Neural cell (in vitro differentiated cells): ENCODE data around the gene ALDH7A1. TPM values are rescaled to one million over a fixed set of nuclear protein-coding genes. Genes with fewer than 3 reads are reported as not detected.

Experiments
- H2AFZ ChIP-seq: fragments of 200-600, 300-800 bp; sonication (generic), shearing (Covaris generic); 2 replicates; pipeline ENCODE4 v1.6.0; 2014; ENCODE audit warnings: low read depth, mild to moderate bottlenecking, antibody characterized with exemption, low read length, moderate library complexity
- H3F3A ChIP-seq: fragments of 200-600 bp; shearing (Covaris generic); 2 replicates; pipeline ENCODE4 v1.6.1; 2016; ENCODE audit warnings: mild to moderate bottlenecking, moderate library complexity, mixed read lengths, antibody characterized with exemption, low read length; ENCODE audit not compliant: insufficient read depth, poor library complexity, severe bottlenecking
- H3K27ac ChIP-seq: fragments of 200-600, 300-800 bp; sonication (generic), shearing (Covaris generic); 2 replicates; pipeline ENCODE4 v1.5.1; 2014; ENCODE audit warnings: mild to moderate bottlenecking, low read length, moderate library complexity
- H3K27me3 ChIP-seq: fragments of 300-800, 200-600 bp; sonication (generic), shearing (Covaris generic); 2 replicates; pipeline ENCODE4 v1.6.0; 2014; ENCODE audit warnings: mild to moderate bottlenecking, low read depth, low read length, moderate library complexity; ENCODE audit not compliant: insufficient read depth
- H3K36me3 ChIP-seq: fragments of 300-800, 200-600 bp; sonication (generic), shearing (Covaris generic); 2 replicates; pipeline ENCODE4 v1.5.1; 2014; ENCODE audit warnings: mild to moderate bottlenecking, antibody characterized with exemption, low read length, moderate library complexity; ENCODE audit not compliant: insufficient read depth
- H3K4me2 ChIP-seq: fragments of 300-800, 200-600 bp; sonication (generic), shearing (Covaris generic); 2 replicates; pipeline ENCODE4 v1.6.0; 2014; ENCODE audit warnings: mild to moderate bottlenecking, low read length
- H3K4me3 ChIP-seq: fragments of 300-800, 200-600 bp; sonication (generic), shearing (Covaris generic); 2 replicates; pipeline ENCODE4 v1.5.1; 2014; ENCODE audit warnings: mild to moderate bottlenecking, low read length, moderate library complexity
- H3K79me2 ChIP-seq: fragments of 200-600 bp; shearing (Covaris generic); replicated peaks from 2 replicates; pipeline ENCODE4 v1.6.0; 2014; ENCODE audit warnings: mild to moderate bottlenecking, low read length, moderate library complexity; ENCODE audit not compliant: insufficient read depth
- H3K9ac ChIP-seq: fragments of 300-800, 200-600 bp; sonication (generic), shearing (Covaris generic); 2 replicates; pipeline ENCODE4 v1.6.1; 2016; ENCODE audit warnings: mild to moderate bottlenecking, low read length, mixed read lengths
- H3K9me2 ChIP-seq: fragments of 200-600 bp; shearing (Covaris generic); 2 replicates; pipeline ENCODE4 v1.6.1; 2016; ENCODE audit warnings: mild to moderate bottlenecking, low read length, mixed read lengths; ENCODE audit not compliant: insufficient read depth
- H3K9me3 ChIP-seq: fragments of 200-600, 300-800 bp; sonication (generic), shearing (Covaris generic); 2 replicates; pipeline ENCODE4 v1.6.1; 2016; ENCODE audit warnings: mild to moderate bottlenecking, mixed run types, low read length, moderate library complexity, mixed read lengths
- H4K20me1 ChIP-seq: fragments of 200-600 bp; shearing (Covaris generic); 2 replicates; pipeline ENCODE4 v1.6.1; 2016; ENCODE audit warnings: mild to moderate bottlenecking, mixed run types; ENCODE audit not compliant: insufficient read depth
- EP300 ChIP-seq: fragments of 450-650 bp; conservative IDR thresholded peaks from 2 replicates; pipeline ENCODE4 v1.6.1; 2014; ENCODE audit warnings: antibody characterized with exemption, mild to moderate bottlenecking, moderate library complexity; ENCODE audit not compliant: poor library complexity, severe bottlenecking
- EZH2 ChIP-seq: fragments of 200-600, 300-800 bp; shearing (Covaris generic), sonication (generic); IDR thresholded peaks from 2 replicates; pipeline ENCODE4 v1.6.1; 2014; ENCODE audit warnings: antibody characterized with exemption, low read length, borderline replicate concordance, mild to moderate bottlenecking; ENCODE audit not compliant: insufficient read depth, poor library complexity, severe bottlenecking
- MXI1 ChIP-seq: fragments of 450-650 bp; conservative IDR thresholded peaks from 2 replicates; pipeline ENCODE4 v1.6.1; 2014; ENCODE audit warnings: antibody characterized with exemption, mild to moderate bottlenecking; ENCODE audit not compliant: poor library complexity, severe bottlenecking
- POLR2AphosphoS5 ChIP-seq: IDR thresholded peaks from 2 replicates; pipeline ENCODE4 v1.6.1; 2012
- RAD21 ChIP-seq: fragments of 450-650 bp; conservative IDR thresholded peaks from 2 replicates; pipeline ENCODE4 v1.6.1; 2014; ENCODE audit warnings: antibody characterized with exemption, mild to moderate bottlenecking, moderate library complexity
- SMC3 ChIP-seq: fragments of 450-650 bp; conservative IDR thresholded peaks from 2 replicates; pipeline ENCODE4 v1.6.1; 2014; ENCODE audit warnings: antibody characterized with exemption, mild to moderate bottlenecking, moderate library complexity; ENCODE audit not compliant: poor library complexity
- TAF1 ChIP-seq: IDR thresholded peaks from 2 replicates; pipeline ENCODE4 v1.6.1; 2012; ENCODE audit warnings: low read depth
- polyA plus RNA-seq: library from polyadenylated mRNA; depleted of rRNA; stranded (reverse); fragments of >200 nt; gene quantifications from 2 replicates; pipeline ENCODE4 v1.2.3, GENCODE V29; 2014
- TF ChIP-seq, protein P1 (sequence below): IDR thresholded peaks from 2 replicates; pipeline ENCODE4 v1.6.1; 2012; ENCODE audit warnings: borderline replicate concordance
- TF ChIP-seq, protein P2 (sequence below): fragments of 450-650 bp; IDR thresholded peaks from 2 replicates; pipeline ENCODE4 v1.5.1; 2014; ENCODE audit warnings: antibody characterized with exemption, mild to moderate bottlenecking, moderate library complexity; ENCODE audit not compliant: poor library complexity, severe bottlenecking

ALDH7A1 gene
- polyA plus RNA-seq, 1 donor from 2014 or later: 23.4 TPM

DNA sequence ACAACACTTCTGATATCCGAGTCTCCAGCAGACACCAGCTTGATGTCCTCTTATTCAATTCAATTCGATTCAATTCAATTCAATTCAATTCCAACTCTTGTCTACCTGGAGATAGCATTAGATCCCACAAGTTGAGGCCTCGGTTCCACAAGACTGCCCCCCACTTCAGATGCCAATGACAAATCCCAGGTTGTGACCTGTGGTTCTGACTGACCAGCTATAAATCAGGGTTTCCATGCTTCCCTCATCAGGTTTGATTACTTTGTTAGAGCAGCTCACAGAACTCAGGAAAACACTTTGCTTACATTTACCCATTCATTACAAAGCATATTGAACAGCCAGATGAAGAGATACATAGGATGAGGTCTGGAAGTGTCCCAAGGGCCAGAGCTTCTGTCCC is 82.6 kb downstream of the ALDH7A1 start:
- Histone ChIP-seq H3K4me3 (no peak overlapping the region), H3F3A (no peaks in the 10 kb centered on the region), H3K9ac (no peak overlapping the region), H3K9me3 (no peaks in the 10 kb centered on the region), H4K20me1 (no peaks in the 10 kb centered on the region), H3K4me2 (no peak overlapping the region), H3K9me2 (no peaks in the 10 kb centered on the region), H3K27ac (no peak overlapping the region), H3K27me3 (no peaks in the 10 kb centered on the region), H3K79me2 (no peaks in the 10 kb centered on the region), H2AFZ (no peak overlapping the region), H3K36me3 (no peaks in the 10 kb centered on the region)
- TF ChIP-seq EP300 (no peak), EZH2 (no peak), MXI1 (no peak), POLR2AphosphoS5 (no peak)

DNA sequence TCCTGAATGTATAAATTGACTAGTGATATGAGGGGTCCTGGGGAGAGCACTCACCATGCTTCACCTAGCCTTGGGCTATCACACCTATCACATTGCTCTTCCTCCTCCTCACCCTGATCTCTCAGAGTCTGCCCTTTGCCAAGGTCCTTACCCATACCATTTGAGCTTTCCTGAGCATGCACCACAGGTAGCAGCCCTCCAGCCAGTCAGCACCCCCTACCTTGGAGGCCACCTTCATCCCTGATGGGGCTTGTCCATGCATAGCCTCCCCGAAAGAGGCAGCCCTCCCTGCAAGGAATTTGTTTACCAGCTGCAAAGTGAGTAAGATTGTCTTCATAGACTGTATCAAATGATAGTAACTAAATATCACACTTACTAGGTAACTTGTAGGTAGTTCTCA is 83.1 kb downstream of the ALDH7A1 start:
- H3K9me3 ChIP-seq: no peaks in the 10 kb centered on the region
- no peaks in the 10 kb centered on the region for H4K20me1 ChIP-seq
- H3K4me3 ChIP-seq: no peak overlapping the region
- H3K36me3 ChIP-seq: no peaks in the 10 kb centered on the region
- no peaks in the 10 kb centered on the region for H3F3A ChIP-seq
- H3K4me2 ChIP-seq: no peak overlapping the region
- no peaks in the 10 kb centered on the region for H3K27me3 ChIP-seq
- no peak overlapping the region for H3K27ac ChIP-seq
- H2AFZ ChIP-seq: no peak overlapping the region
- H3K9ac ChIP-seq: no peak overlapping the region
- H3K9me2 ChIP-seq: no peaks in the 10 kb centered on the region
- TF ChIP-seq, protein P1, sequence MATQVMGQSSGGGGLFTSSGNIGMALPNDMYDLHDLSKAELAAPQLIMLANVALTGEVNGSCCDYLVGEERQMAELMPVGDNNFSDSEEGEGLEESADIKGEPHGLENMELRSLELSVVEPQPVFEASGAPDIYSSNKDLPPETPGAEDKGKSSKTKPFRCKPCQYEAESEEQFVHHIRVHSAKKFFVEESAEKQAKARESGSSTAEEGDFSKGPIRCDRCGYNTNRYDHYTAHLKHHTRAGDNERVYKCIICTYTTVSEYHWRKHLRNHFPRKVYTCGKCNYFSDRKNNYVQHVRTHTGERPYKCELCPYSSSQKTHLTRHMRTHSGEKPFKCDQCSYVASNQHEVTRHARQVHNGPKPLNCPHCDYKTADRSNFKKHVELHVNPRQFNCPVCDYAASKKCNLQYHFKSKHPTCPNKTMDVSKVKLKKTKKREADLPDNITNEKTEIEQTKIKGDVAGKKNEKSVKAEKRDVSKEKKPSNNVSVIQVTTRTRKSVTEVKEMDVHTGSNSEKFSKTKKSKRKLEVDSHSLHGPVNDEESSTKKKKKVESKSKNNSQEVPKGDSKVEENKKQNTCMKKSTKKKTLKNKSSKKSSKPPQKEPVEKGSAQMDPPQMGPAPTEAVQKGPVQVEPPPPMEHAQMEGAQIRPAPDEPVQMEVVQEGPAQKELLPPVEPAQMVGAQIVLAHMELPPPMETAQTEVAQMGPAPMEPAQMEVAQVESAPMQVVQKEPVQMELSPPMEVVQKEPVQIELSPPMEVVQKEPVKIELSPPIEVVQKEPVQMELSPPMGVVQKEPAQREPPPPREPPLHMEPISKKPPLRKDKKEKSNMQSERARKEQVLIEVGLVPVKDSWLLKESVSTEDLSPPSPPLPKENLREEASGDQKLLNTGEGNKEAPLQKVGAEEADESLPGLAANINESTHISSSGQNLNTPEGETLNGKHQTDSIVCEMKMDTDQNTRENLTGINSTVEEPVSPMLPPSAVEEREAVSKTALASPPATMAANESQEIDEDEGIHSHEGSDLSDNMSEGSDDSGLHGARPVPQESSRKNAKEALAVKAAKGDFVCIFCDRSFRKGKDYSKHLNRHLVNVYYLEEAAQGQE: no peak
- TF ChIP-seq, protein P2, sequence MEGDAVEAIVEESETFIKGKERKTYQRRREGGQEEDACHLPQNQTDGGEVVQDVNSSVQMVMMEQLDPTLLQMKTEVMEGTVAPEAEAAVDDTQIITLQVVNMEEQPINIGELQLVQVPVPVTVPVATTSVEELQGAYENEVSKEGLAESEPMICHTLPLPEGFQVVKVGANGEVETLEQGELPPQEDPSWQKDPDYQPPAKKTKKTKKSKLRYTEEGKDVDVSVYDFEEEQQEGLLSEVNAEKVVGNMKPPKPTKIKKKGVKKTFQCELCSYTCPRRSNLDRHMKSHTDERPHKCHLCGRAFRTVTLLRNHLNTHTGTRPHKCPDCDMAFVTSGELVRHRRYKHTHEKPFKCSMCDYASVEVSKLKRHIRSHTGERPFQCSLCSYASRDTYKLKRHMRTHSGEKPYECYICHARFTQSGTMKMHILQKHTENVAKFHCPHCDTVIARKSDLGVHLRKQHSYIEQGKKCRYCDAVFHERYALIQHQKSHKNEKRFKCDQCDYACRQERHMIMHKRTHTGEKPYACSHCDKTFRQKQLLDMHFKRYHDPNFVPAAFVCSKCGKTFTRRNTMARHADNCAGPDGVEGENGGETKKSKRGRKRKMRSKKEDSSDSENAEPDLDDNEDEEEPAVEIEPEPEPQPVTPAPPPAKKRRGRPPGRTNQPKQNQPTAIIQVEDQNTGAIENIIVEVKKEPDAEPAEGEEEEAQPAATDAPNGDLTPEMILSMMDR: no peak
- H3K79me2 ChIP-seq: no peaks in the 10 kb centered on the region

DNA sequence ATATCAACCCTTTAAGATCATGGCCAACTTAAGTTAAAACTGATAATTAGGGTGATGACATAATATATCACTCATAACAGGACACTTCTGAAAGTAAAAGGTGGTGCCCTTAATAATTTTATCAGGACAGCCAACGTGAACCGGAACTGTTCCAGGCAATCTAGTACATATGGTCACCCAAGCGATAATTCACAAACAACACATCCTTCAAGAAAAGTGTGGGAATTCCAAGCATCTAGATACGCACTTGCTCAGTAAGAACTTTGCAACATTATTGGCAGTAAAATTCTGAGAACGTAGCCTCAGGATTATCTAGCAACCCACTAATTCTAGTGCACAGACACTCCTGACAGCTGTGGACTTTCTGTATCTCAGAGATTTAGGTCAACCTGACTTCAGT is 85.7 kb downstream of the ALDH7A1 start:
- Histone ChIP-seq H2AFZ (no peak overlapping the region), H3K27ac (no peak overlapping the region)

More for the DNA sequence above, 85.7 kb downstream of the ALDH7A1 start:
- H3K4me3 ChIP-seq: no peak overlapping the region
- no peaks in the 10 kb centered on the region for H3K36me3 ChIP-seq
- TF ChIP-seq SMC3 (no peak), RAD21 (no peak), TAF1 (no peak), EP300 (no peak), EZH2 (no peak), MXI1 (no peak), POLR2AphosphoS5 (no peak)
- TF ChIP-seq, protein P1: no peak
- TF ChIP-seq, protein P2: no peak
- no peaks in the 10 kb centered on the region for H3K9me2 ChIP-seq
- H3K79me2 ChIP-seq: no peaks in the 10 kb centered on the region
- no peak overlapping the region for H3K4me2 ChIP-seq
- no peak overlapping the region for H3K9ac ChIP-seq
- H3K27me3 ChIP-seq: no peaks in the 10 kb centered on the region
- no peaks in the 10 kb centered on the region for H4K20me1 ChIP-seq
- H3F3A ChIP-seq: peaks cover 2% of the 10 kb centered on the region
- H3K9me3 ChIP-seq: no peaks in the 10 kb centered on the region
